ENCODE measurements around the gene CPN1. TPM values are rescaled to one million over a fixed set of nuclear protein-coding genes. Genes with fewer than 3 reads are reported as not detected.
"Not testable (repeated sequence)": the region's sequence is repeated elsewhere in the genome, so short reads cannot be mapped to it uniquely, and the experiment has no call there.

CPN1 gene
- total RNA-seq = not detected

- Histone ChIP-seq H3K9me3 (ENCODE audit: low read depth, low read length) (no peaks in the 10 kb centered on the region), H3K27me3 (ENCODE audit: insufficient read depth, low read length) (no peaks in the 10 kb centered on the region), H3K4me3 (ENCODE audit: low read length) (no peak within 1 kb of the TSS), H3K4me1 (ENCODE audit: insufficient read depth, low read length) (no peaks in the 10 kb centered on the region)
Observed at GRCh38 chr10:100081075-100082001, at the start of gene CPN1. CPN1 (minus strand) TSS chr10:100081869; CDS start chr10:100081625, 244 bp downstream.

GRCh38 chr10:100130831-100131230, 49.2 kb upstream of the CPN1 start:
- H3K27me3 ChIP-seq (ENCODE audit: insufficient read depth, low read length) = no peaks in the 10 kb centered on the region
- H3K4me1 ChIP-seq (ENCODE audit: insufficient read depth, low read length) = no peaks in the 10 kb centered on the region
- no peak overlapping the region for H3K4me3 ChIP-seq (ENCODE audit: low read length)
- peaks cover 10% of the 10 kb centered on the region for H3K9me3 ChIP-seq (ENCODE audit: low read depth, low read length)

GRCh38 chr10:100129424-100129823, 47.8 kb upstream of the CPN1 start:
- H3K4me3 ChIP-seq (ENCODE audit: low read length) = no peak overlapping the region
- no peaks in the 10 kb centered on the region for H3K9me3 ChIP-seq (ENCODE audit: low read depth, low read length)
- no peaks in the 10 kb centered on the region for H3K4me1 ChIP-seq (ENCODE audit: insufficient read depth, low read length)
- no peaks in the 10 kb centered on the region for H3K27me3 ChIP-seq (ENCODE audit: insufficient read depth, low read length)

- Histone ChIP-seq H3K4me3 (ENCODE audit: low read length) (no peak overlapping the region), H3K4me1 (ENCODE audit: insufficient read depth, low read length) (no peaks in the 10 kb centered on the region), H3K9me3 (ENCODE audit: low read depth, low read length) (no peaks in the 10 kb centered on the region), H3K27me3 (ENCODE audit: insufficient read depth, low read length) (no peaks in the 10 kb centered on the region)
Observed at GRCh38 chr10:100128951-100129350, 47.3 kb upstream of the CPN1 start.

- H3K27me3 ChIP-seq (ENCODE audit: insufficient read depth, low read length); H3K9me3 ChIP-seq (ENCODE audit: low read depth, low read length); H3K4me3 ChIP-seq (ENCODE audit: low read length); H3K4me1 ChIP-seq (ENCODE audit: insufficient read depth, low read length): not testable (repeated sequence)
Observed at GRCh38 chr10:100125335-100125734, 43.7 kb upstream of the CPN1 start.

GRCh38 chr10:100124097-100124496, 42.4 kb upstream of the CPN1 start:
- Histone ChIP-seq H3K27me3 (ENCODE audit: insufficient read depth, low read length) (no peaks in the 10 kb centered on the region), H3K4me3 (ENCODE audit: low read length) (no peak overlapping the region)

GRCh38 chr10:100122780-100123179, 41.1 kb upstream of the CPN1 start:
- Histone ChIP-seq H3K9me3 (ENCODE audit: low read depth, low read length) (no peaks in the 10 kb centered on the region), H3K4me3 (ENCODE audit: low read length) (no peak overlapping the region), H3K4me1 (ENCODE audit: insufficient read depth, low read length) (no peaks in the 10 kb centered on the region), H3K27me3 (ENCODE audit: insufficient read depth, low read length) (no peaks in the 10 kb centered on the region)

More at GRCh38 chr10:100124097-100124496, 42.4 kb upstream of the CPN1 start:
- Histone ChIP-seq H3K9me3 (ENCODE audit: low read depth, low read length) (no peaks in the 10 kb centered on the region), H3K4me1 (ENCODE audit: insufficient read depth, low read length) (no peaks in the 10 kb centered on the region)

- no peak overlapping the region for H3K4me3 ChIP-seq (ENCODE audit: low read length)
- H3K9me3 ChIP-seq (ENCODE audit: low read depth, low read length) = no peaks in the 10 kb centered on the region
- H3K4me1 ChIP-seq (ENCODE audit: insufficient read depth, low read length) = no peaks in the 10 kb centered on the region
- H3K27me3 ChIP-seq (ENCODE audit: insufficient read depth, low read length) = peaks cover 5% of the 10 kb centered on the region
Observed at GRCh38 chr10:100120550-100120949, 38.9 kb upstream of the CPN1 start.

- no peak overlapping the region for H3K4me3 ChIP-seq (ENCODE audit: low read length)
- H3K27me3 ChIP-seq (ENCODE audit: insufficient read depth, low read length) = peaks cover 5% of the 10 kb centered on the region
- H3K4me1 ChIP-seq (ENCODE audit: insufficient read depth, low read length) = no peaks in the 10 kb centered on the region
- H3K9me3 ChIP-seq (ENCODE audit: low read depth, low read length) = no peaks in the 10 kb centered on the region
Observed at GRCh38 chr10:100119726-100120125, 38.1 kb upstream of the CPN1 start.

- peaks cover 7% of the 10 kb centered on the region for H3K27me3 ChIP-seq (ENCODE audit: insufficient read depth, low read length)
- no peaks in the 10 kb centered on the region for H3K4me1 ChIP-seq (ENCODE audit: insufficient read depth, low read length)
- H3K4me3 ChIP-seq (ENCODE audit: low read length) = no peak overlapping the region
- no peaks in the 10 kb centered on the region for H3K9me3 ChIP-seq (ENCODE audit: low read depth, low read length)
Observed at GRCh38 chr10:100114976-100115770, 33.5 kb upstream of the CPN1 start.

GRCh38 chr10:100114460-100114859, 32.8 kb upstream of the CPN1 start:
- Histone ChIP-seq H3K9me3 (ENCODE audit: low read depth, low read length) (no peaks in the 10 kb centered on the region), H3K4me1 (ENCODE audit: insufficient read depth, low read length) (no peaks in the 10 kb centered on the region), H3K27me3 (ENCODE audit: insufficient read depth, low read length) (peaks cover 7% of the 10 kb centered on the region), H3K4me3 (ENCODE audit: low read length) (no peak overlapping the region)

GRCh38 chr10:100109670-100110069, 28.0 kb upstream of the CPN1 start:
- H3K4me3 ChIP-seq (ENCODE audit: low read length) = no peak overlapping the region
- no peaks in the 10 kb centered on the region for H3K4me1 ChIP-seq (ENCODE audit: insufficient read depth, low read length)
- no peaks in the 10 kb centered on the region for H3K9me3 ChIP-seq (ENCODE audit: low read depth, low read length)
- peaks cover 2% of the 10 kb centered on the region for H3K27me3 ChIP-seq (ENCODE audit: insufficient read depth, low read length)

GRCh38 chr10:100106865-100107264, 25.2 kb upstream of the CPN1 start:
- H3K4me1 ChIP-seq (ENCODE audit: insufficient read depth, low read length) = no peaks in the 10 kb centered on the region
- no peaks in the 10 kb centered on the region for H3K27me3 ChIP-seq (ENCODE audit: insufficient read depth, low read length)
- no peak overlapping the region for H3K4me3 ChIP-seq (ENCODE audit: low read length)
- no peaks in the 10 kb centered on the region for H3K9me3 ChIP-seq (ENCODE audit: low read depth, low read length)

GRCh38 chr10:100104300-100104699, 22.6 kb upstream of the CPN1 start:
- Histone ChIP-seq H3K4me1 (ENCODE audit: insufficient read depth, low read length) (no peaks in the 10 kb centered on the region), H3K9me3 (ENCODE audit: low read depth, low read length) (no peaks in the 10 kb centered on the region), H3K27me3 (ENCODE audit: insufficient read depth, low read length) (no peaks in the 10 kb centered on the region), H3K4me3 (ENCODE audit: low read length) (no peak overlapping the region)

GRCh38 chr10:100103581-100103980, 21.9 kb upstream of the CPN1 start:
- Histone ChIP-seq H3K9me3 (ENCODE audit: low read depth, low read length) (no peaks in the 10 kb centered on the region), H3K4me1 (ENCODE audit: insufficient read depth, low read length) (no peaks in the 10 kb centered on the region), H3K4me3 (ENCODE audit: low read length) (no peak overlapping the region), H3K27me3 (ENCODE audit: insufficient read depth, low read length) (no peaks in the 10 kb centered on the region)
